ENCODE measurements around the gene ST7L. TPM values are rescaled to one million over a fixed set of nuclear protein-coding genes. Genes with fewer than 3 reads are reported as not detected.

Gene ST7L
- total RNA-seq, 2 donors from 2014 or later: 13.9 to 14.2 TPM

Other genes starting within 250 kb of the ST7L start
- 10 to 100 TPM; 17.1 to 24.3 TPM for gene CTTNBP2NL, start 222.9 kb downstream of the ST7L start, total RNA-seq
- 1 to 10 TPM; 4.0 to 4.7 TPM for gene WNT2B, start 110.2 kb downstream of the ST7L start, total RNA-seq
- gene CAPZA1, start 691 bp upstream of the ST7L start, total RNA-seq: 10 to 100 TPM; 48.1 to 59.9 TPM
- gene MOV10, start 55.5 kb upstream of the ST7L start, total RNA-seq: 10 to 100 TPM; 15.9 to 20.3 TPM
- 100 to 1,000 TPM; 146 to 235 TPM for gene RHOC, start 88.0 kb upstream of the ST7L start, total RNA-seq
- gene PPM1J, start 96.2 kb upstream of the ST7L start, total RNA-seq: 1 to 10 TPM; 4.9 to 5.1 TPM